Measurements from ENCODE around the gene SPEN. TPM values are rescaled to one million over a fixed set of nuclear protein-coding genes. Genes with fewer than 3 reads are reported as not detected.

Gene SPEN
- total and polyA plus RNA-seq, 2 of the 13 experiments (the other 11 are each of a cell fraction or from before 2014, with no cell fraction given), result 4.8 to 14.0 TPM

- TF ChIP-seq AHDC1 (CRISPR knock-in tag; IDR thresholded peaks at IDR 0.05; ENCODE audit: borderline replicate concordance) (0 out of 2 replicates have a peak, but pooled peaks have one; percentile 39), U2AF1 (optimal IDR thresholded peaks at IDR 0.05; ENCODE audit: low read depth, low read length) (peak; percentile 24), ZNF30 (CRISPR knock-in tag; IDR thresholded peaks at IDR 0.05) (0 out of 2 replicates have a peak, but pooled peaks have one; percentile 35), ZNF724P (CRISPR knock-in tag; IDR thresholded peaks at IDR 0.05; ENCODE audit: borderline replicate concordance) (0 out of 2 replicates have a peak, but pooled peaks have one; percentile 74), CHD2 (IDR thresholded peaks at IDR 0.05; ENCODE audit: low read depth, low read length) (0 out of 2 replicates have a peak, but pooled peaks have one; percentile 21), POGZ (CRISPR knock-in tag; IDR thresholded peaks at IDR 0.05) (peak; percentile 18; the same call in 1 of the 2 replicates), ZNF160 (CRISPR knock-in tag; IDR thresholded peaks at IDR 0.05) (no peak; the same call in 1 of the 2 replicates), ZC3H4 (CRISPR knock-in tag; IDR thresholded peaks at IDR 0.05; ENCODE audit: borderline replicate concordance) (0 out of 2 replicates have a peak, but pooled peaks have one; percentile 25), ZSCAN30 (CRISPR knock-in tag; IDR thresholded peaks at IDR 0.05) (peak; percentile 94; the same call in 1 of the 2 replicates), CHD4 (IDR thresholded peaks at IDR 0.05; ENCODE audit: borderline replicate concordance, low read length) (0 out of 2 replicates have a peak, but pooled peaks have one; percentile 37), ZNF20 (CRISPR knock-in tag; IDR thresholded peaks at IDR 0.05) (0 out of 2 replicates have a peak, but pooled peaks have one; percentile 40), ZFP82 (CRISPR knock-in tag; IDR thresholded peaks at IDR 0.05; ENCODE audit: borderline replicate concordance) (0 out of 2 replicates have a peak, but pooled peaks have one; percentile 51), ZMYM2 (CRISPR knock-in tag; IDR thresholded peaks at IDR 0.05) (0 out of 2 replicates have a peak, but pooled peaks have one; percentile 13), ZFAT (CRISPR knock-in tag; conservative IDR thresholded peaks at IDR 0.05) (no peak), HNF1A (IDR thresholded peaks at IDR 0.05; ENCODE audit: low read depth) (0 out of 2 replicates have a peak, but pooled peaks have one; percentile 2), HNF1A (CRISPR knock-in tag; IDR thresholded peaks at IDR 0.05; ENCODE audit: borderline replicate concordance) (no peak), ZNF362 (CRISPR knock-in tag; IDR thresholded peaks at IDR 0.05; ENCODE audit: borderline replicate concordance) (0 out of 2 replicates have a peak, but pooled peaks have one; percentile 30)
Measured at GRCh38 chr1:15835205-15835740, 12.2 kb upstream of the SPEN start (continued).
